Measurements from ENCODE around the gene KCNK2. TPM values are rescaled to one million over a fixed set of nuclear protein-coding genes. Genes with fewer than 3 reads are reported as not detected.
"Not testable (repeated sequence)": the region's sequence is repeated elsewhere in the genome, so short reads cannot be mapped to it uniquely, and the experiment has no call there.

Gene KCNK2
- total RNA-seq, 1 experiment from 2014 or later, result not detected

- in situ Hi-C loops (cut with HindIII; ENCODE audit: low sequenced_read_pairs), result no loop called here
- no peak for DNase-seq (ENCODE audit: low spot score)
These were observed 58.9 kb downstream of the KCNK2 start for GRCh38 chr1:215141460-215141859.

GRCh38 chr1:215143497-215143896 is 61.0 kb downstream of the KCNK2 start:
- in situ Hi-C loops (cut with HindIII; ENCODE audit: low sequenced_read_pairs), result no loop called here
- DNase-seq (ENCODE audit: low spot score), result no peak

- in situ Hi-C loops (cut with HindIII; ENCODE audit: low sequenced_read_pairs), result no loop called here
- no peak for DNase-seq (ENCODE audit: low spot score)
These were observed 63.9 kb downstream of the KCNK2 start for GRCh38 chr1:215146240-215146975.

- in situ Hi-C loops (cut with HindIII; ENCODE audit: low sequenced_read_pairs), result no loop called here
- no peak for DNase-seq (ENCODE audit: low spot score)
These were observed 64.5 kb downstream of the KCNK2 start for GRCh38 chr1:215147024-215147423.

- no peak for DNase-seq (ENCODE audit: low spot score)
- in situ Hi-C loops (cut with HindIII; ENCODE audit: low sequenced_read_pairs), result no loop called here
These were observed 69.5 kb downstream of the KCNK2 start for GRCh38 chr1:215151841-215152549.

GRCh38 chr1:215156232-215156631 is 73.7 kb downstream of the KCNK2 start:
- no peak for DNase-seq (ENCODE audit: low spot score)
- in situ Hi-C loops (cut with HindIII; ENCODE audit: low sequenced_read_pairs), result no loop called here

- in situ Hi-C loops (cut with HindIII; ENCODE audit: low sequenced_read_pairs), result no loop called here
- no peak for DNase-seq (ENCODE audit: low spot score)
These were observed 77.8 kb downstream of the KCNK2 start for GRCh38 chr1:215160351-215160750.

GRCh38 chr1:215163144-215163543 is 80.6 kb downstream of the KCNK2 start:
- in situ Hi-C loops (cut with HindIII; ENCODE audit: low sequenced_read_pairs); DNase-seq (ENCODE audit: low spot score): not testable (repeated sequence)

- DNase-seq (ENCODE audit: low spot score), result no peak
- in situ Hi-C loops (cut with HindIII; ENCODE audit: low sequenced_read_pairs), result no loop called here
These were observed 84.3 kb downstream of the KCNK2 start for GRCh38 chr1:215166886-215167285.

- in situ Hi-C loops (cut with HindIII; ENCODE audit: low sequenced_read_pairs), result no loop called here
- DNase-seq (ENCODE audit: low spot score), result no peak
These were observed 99.0 kb downstream of the KCNK2 start for GRCh38 chr1:215181518-215181917.

GRCh38 chr1:215185067-215185620 is 102.6 kb downstream of the KCNK2 start:
- in situ Hi-C loops (cut with HindIII; ENCODE audit: low sequenced_read_pairs), result no loop called here
- no peak for DNase-seq (ENCODE audit: low spot score)

- DNase-seq (ENCODE audit: low spot score), result no peak
- in situ Hi-C loops (cut with HindIII; ENCODE audit: low sequenced_read_pairs), result no loop called here
These were observed 105.9 kb downstream of the KCNK2 start for GRCh38 chr1:215188302-215188950.

- in situ Hi-C loops (cut with HindIII; ENCODE audit: low sequenced_read_pairs), result no loop called here
- DNase-seq (ENCODE audit: low spot score), result no peak
These were observed 109.8 kb downstream of the KCNK2 start for GRCh38 chr1:215192306-215192705.

- DNase-seq (ENCODE audit: low spot score), result no peak
- in situ Hi-C loops (cut with HindIII; ENCODE audit: low sequenced_read_pairs), result no loop called here
These were observed 115.5 kb downstream of the KCNK2 start for GRCh38 chr1:215198021-215198420.

GRCh38 chr1:215200121-215200520 is 117.6 kb downstream of the KCNK2 start:
- no peak for DNase-seq (ENCODE audit: low spot score)
- in situ Hi-C loops (cut with HindIII; ENCODE audit: low sequenced_read_pairs), result no loop called here

- no peak for DNase-seq (ENCODE audit: low spot score)
- in situ Hi-C loops (cut with HindIII; ENCODE audit: low sequenced_read_pairs), result no loop called here
These were observed 118.7 kb downstream of the KCNK2 start for GRCh38 chr1:215201283-215201682.

- in situ Hi-C loops (cut with HindIII; ENCODE audit: low sequenced_read_pairs), result no loop called here
- DNase-seq (ENCODE audit: low spot score), result no peak
These were observed 120.3 kb downstream of the KCNK2 start for GRCh38 chr1:215202868-215203267.

- in situ Hi-C loops (cut with HindIII; ENCODE audit: low sequenced_read_pairs), result no loop called here
- no peak for DNase-seq (ENCODE audit: low spot score)
These were observed 127.6 kb downstream of the KCNK2 start for GRCh38 chr1:215210167-215210566.

- in situ Hi-C loops (cut with HindIII; ENCODE audit: low sequenced_read_pairs), result no loop called here
- DNase-seq (ENCODE audit: low spot score), result peak; percentile 2
These were observed 133.3 kb downstream of the KCNK2 start for GRCh38 chr1:215215846-215216245.

GRCh38 chr1:215219372-215219771 is 136.8 kb downstream of the KCNK2 start:
- no peak for DNase-seq (ENCODE audit: low spot score)
- in situ Hi-C loops (cut with HindIII; ENCODE audit: low sequenced_read_pairs), result no loop called here
